GM18867 (cell line): ENCODE data around the gene BAMBI.

Experiments
- ATAC-seq: cut with Tn5 transposase; IDR thresholded peaks from one replicate; pipeline ENCODE4 v1.9.1; 2021; ENCODE audit warnings: mild to moderate bottlenecking, moderate library complexity; ENCODE audit not compliant: unreplicated experiment

BAMBI gene

DNA sequence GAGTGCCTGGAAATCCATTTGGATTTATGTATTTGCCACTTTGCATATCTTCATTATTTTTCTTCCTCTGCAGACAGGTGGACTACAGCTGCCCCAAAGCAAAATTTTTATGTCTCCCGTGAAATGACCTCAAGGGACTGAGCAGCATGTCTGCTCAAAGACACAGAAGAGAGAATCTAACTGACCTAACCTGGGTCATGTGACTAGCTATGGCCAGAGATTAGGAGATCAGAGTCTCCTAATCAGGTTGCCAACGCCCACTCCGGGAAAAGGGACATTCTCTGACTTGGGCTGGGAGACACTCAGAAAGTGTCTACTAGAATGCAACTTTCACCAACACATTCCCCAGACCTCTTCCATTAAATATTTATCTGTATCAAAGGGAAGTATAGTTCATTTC is 2.5 kb upstream of the BAMBI start:
- no peak for ATAC-seq

DNA sequence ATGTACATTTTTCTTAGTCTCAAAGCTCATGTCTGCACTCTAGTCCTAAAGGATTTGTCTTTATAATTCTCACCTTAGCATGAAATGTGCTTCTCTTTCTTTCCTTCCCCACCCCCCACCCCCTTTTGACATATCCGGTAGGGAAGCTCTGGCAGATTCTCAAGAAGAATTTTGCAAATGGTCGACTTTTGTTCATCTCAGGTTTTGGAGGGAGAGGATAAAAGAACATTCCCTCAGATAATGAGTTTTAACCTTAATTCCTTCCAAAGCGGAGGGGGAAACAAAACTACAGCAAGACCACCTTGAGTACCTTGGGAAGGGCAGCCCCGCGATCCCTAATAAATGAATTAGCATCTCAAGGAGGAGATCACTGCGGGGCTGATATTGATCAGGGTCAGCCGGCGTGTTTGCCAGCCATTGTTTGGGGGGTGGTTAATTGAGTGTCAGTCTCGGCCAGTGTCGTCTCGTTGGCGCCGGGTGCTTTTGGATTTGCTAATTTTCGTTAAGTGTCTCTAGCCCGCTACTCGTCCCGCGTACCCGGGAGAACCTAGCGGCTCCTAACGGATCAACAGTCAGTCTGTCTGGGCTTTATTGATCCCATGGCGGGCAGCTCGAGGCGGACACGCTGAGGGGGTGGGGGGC is 874 bp upstream of the BAMBI start:
- ATAC-seq, result no peak

- ATAC-seq, result peak; percentile 9
Observed at GRCh38 chr10:28677888-28678686, 766 bp downstream of the BAMBI start.

DNA sequence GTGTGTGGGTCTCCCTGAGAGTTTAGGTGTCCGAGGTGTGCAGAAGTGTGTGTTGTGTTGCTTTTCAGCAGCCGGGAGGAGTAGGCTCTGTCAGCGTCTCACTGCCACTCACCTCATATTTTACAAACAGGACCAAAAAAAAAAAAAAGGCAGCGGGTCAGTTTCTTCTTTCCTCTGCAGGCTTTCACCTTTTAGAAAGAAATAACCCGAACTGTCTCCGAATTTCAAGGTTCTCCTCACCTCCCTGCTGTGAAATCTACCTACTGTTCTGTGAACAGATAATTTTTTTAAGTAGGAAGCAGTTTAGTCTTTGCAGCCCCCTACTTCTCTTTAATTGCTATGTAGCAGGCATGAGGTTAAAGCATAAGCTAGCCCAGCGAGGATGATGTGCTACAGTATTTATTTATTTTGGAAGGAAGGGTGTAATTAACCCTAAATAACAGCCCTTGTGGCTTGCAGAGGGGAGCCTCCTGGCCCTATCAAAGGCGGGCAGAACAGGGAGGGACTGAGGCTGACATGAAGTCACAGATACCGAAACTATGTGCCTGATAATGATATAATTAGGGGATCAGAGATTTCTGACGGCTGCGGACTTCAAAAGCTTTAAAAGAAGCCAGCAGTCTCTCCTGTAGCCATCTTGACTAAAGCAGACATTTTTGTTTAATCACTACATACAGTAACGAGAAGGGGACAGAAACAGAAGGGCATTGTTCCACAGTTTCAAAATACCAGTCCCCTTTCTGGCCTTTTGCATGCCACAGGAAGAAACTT is 1.6 kb downstream of the BAMBI start:
- no peak for ATAC-seq

DNA sequence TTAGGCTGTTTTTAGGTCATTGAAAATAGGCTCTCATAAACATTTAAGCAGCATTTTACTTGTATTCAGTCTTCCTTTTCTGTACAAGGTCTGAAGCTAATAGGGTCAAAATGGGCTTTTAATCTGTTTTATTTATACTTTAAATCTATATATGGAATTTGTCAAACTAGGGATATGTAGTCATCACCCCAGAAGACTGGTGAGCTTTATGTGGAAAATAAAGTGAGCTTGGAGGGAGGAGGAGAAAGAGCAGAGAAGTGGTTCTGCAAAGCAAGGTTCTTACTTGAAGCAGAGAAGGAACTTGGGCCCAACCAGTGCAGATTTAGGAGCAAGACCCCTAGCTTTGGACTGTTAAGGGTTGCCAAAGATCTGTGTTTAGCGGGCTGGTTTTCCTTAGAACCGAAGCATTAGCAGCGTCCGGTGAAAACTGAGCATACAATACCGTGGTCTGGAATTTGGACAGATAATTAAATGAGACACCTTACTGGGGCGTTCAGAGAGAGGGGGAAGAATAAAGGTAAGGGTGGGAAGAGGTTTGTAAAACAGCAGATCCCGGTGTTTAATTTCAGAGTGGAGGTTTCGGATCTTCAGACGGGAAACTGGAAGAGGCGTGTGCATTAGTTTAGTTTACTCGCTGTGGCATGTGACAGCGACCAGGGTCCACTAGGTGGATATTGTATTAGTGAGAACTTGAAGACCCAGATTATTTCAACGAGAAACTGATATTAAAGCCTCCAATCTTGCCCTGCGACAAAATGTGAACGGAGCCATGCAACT is 2.4 kb downstream of the BAMBI start:
- ATAC-seq, result no peak

DNA sequence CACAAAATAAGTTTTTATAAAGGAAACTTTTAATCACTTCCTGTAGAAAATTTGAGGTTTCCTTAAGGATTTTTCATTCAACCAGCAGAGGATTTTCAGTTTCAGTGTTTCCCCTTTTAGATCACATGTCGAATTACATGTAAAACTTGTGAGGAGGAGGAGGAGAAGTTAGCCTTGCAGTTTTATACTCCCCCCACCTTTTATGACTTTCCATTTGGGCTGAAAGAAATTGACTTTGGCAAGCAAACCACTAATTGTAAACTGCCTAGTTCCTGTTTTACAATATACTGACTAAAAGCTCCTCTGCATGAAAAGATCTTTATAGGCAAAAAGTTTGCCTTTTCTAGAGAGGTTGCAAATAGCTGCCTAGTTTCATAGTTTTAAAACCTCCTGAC is 3.0 kb downstream of the BAMBI start:
- ATAC-seq, result no peak

- no peak for ATAC-seq
Observed at GRCh38 chr10:28681291-28681763, 4.0 kb downstream of the BAMBI start.

- no peak for ATAC-seq
Observed at GRCh38 chr10:28681928-28682750, 4.8 kb downstream of the BAMBI start.

DNA sequence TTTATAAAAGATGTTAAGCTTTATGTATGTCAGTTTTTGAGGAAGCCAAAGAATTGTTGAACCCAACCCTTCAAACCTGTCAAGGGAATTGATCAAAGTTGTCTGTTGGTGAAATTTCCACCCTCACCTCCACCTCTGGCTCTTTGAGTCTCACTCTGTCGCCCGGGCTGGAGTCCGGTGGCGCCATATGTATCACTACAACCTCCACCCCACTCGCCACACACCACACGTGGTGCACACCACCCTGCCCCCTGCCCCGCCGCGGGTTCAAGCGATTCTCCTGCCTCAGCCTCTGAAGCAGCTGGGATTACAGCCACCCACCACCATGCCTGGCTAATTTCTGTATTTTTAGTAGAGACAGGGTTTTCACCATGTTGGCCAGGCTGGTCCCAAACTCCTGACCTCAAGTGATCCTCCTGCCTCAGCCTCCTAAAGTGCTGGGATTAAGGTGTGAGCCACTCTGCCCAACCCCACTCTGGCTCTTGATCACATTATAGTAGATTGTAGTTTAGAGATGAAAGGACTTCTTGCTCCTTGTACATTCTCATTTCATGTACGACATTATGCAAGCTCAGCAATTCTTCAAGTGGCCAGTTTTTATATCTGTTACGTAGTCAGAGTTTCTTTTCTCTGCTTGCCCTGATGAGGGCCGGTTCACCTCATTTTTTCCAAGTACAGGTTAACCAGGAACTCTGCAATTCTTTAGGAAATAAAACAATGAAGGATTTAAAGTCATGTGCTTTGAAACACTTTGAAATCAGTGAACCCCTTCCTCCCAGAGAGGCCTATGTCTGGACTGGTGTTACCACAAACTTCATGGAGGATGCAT is 7.0 kb downstream of the BAMBI start:
- no peak for ATAC-seq

GRCh38 chr10:28684986-28685580 is 7.8 kb downstream of the BAMBI start:
- no peak for ATAC-seq

DNA sequence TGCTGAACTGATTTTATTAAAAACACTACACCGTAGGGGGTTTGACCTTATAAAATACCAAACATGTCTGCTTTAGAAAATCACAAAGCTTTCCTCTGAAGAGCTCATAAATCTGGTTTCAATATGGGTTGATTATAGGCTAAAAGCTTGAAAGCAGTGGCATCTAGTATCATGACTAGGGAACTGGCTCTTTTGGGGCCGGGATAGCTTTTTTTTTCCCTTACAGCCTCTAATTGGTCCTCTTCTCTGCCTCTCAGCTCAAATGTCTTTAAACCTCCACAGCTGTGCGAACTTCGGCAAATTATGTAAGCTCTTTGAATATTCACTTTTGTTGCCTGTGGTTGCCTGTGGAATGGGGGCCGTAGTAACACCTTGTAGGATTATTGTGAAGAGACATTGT is 8.4 kb downstream of the BAMBI start:
- ATAC-seq, result no peak

DNA sequence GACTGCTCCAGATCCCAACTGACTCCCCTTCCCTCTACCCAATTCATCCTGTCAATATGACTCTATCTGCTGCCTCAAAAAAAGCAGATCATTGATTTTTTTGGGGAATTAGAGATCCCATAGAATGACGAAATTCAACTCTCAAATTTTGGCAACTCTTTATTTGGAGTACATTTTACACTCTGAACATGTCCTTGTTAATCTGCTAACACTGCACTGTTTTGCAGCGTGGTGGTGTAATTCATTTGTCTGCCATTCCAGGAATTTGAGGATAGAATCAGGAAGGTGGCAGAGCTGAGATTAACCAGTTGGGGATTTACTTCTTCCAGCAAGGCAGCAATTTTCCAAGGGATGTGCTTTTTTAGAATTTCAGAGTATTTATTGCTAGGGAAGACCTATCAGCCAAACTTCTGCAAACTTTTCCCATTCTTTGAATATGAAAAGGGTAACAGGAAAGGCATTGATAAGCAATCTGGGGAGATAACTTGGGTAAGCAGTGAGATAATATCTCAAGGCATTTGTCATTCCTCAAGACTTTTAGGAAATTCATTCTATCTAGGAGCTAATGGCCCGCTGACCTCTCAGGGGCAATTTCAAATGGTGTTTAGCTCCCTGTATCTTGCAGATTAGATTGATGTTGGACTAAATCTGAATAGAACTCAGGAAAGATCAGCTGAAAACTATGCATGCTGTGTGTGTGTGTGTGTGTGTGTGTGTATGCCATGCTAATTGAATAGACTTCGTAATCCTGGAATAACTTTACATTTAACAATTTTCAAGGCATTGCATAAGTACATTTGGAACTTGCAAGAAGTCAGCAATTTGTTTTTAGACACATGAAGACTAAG is 9.7 kb downstream of the BAMBI start:
- ATAC-seq, result no peak

- ATAC-seq, result no peak
Observed at GRCh38 chr10:28687683-28688001, 10.3 kb downstream of the BAMBI start.

GRCh38 chr10:28690545-28690944 is 13.2 kb downstream of the BAMBI start:
- no peak for ATAC-seq

DNA sequence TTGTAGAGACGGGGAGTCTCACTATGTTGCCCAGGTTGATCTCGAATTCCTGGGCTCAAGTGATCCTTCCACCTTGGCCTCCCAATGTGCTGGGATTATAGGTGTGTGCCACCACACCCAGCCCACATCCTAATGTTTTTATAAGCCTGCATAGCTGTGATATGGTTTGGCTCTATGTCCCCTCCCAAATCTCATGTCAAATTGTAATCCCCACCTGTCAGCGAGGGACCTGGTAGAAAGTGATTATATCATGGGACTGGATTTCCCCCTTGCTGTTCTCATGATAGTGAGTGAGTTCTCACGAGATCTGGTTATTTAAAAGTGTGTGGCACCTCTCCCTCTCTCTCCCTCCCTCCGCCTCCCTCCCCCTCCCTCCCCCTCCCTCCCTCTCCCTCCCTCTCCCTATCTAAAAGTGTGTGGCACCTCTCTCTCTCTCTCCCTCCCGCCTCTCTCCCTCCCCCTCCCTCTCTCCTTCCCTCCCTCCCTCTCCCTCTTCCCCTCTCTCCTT is 13.9 kb downstream of the BAMBI start:
- ATAC-seq, result no peak

- ATAC-seq, result no peak
Observed at GRCh38 chr10:28692050-28692449, 14.7 kb downstream of the BAMBI start.

DNA sequence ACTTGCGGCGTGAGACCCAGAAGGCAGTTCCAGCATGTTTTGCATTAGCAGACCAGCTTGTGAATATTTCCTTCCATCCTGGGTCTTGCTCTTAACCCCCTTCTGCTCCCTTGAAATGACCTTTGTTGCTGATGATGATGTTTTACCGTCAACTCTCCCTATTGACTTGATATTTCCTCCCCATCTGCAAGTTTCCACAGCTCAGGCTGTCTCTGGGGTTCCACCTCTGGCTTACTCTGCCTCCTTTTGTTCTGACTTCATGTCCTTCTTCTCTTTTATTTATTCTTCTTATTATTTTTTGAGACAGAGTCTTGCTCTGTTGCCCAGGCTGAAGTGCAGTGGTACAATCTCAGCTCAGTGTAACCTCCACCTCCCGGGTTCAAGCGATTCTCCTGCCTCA is 17.2 kb downstream of the BAMBI start:
- no peak for ATAC-seq

- ATAC-seq, result no peak
Observed at GRCh38 chr10:28698075-28698474, 20.8 kb downstream of the BAMBI start.
